SK-N-SH treated with all-trans-retinoic acid at 6 μM for 48 hours (cell line): ENCODE data around the gene ANKRD62.

ENCODE experiments used
- ATAC-seq: fragments of 200-7000 bp; cut with Tn5 transposase; 3 replicates; pipeline ENCODE4 v1.9.1; 2020; ENCODE audit warnings: mild to moderate bottlenecking, moderate library complexity
- ARNTL ChIP-seq: fragments of 450-650 bp; formaldehyde crosslinking; IDR thresholded peaks from 2 replicates; pipeline ENCODE4 v1.5.0; 2020; ENCODE audit warnings: low read depth, mild to moderate bottlenecking, moderate library complexity, borderline replicate concordance
- CREB5 ChIP-seq: fragments of 250-450 bp; sonication (Bioruptor Pico); IDR thresholded peaks from 2 replicates; pipeline ENCODE4 v1.5.1; 2020; ENCODE audit warnings: low read depth, mild to moderate bottlenecking, moderate library complexity
- CSDC2 ChIP-seq: fragments of 250-450 bp; sonication (Bioruptor Pico); IDR thresholded peaks from 2 replicates; pipeline ENCODE4 v1.5.0; 2020; ENCODE audit warnings: mild to moderate bottlenecking, moderate library complexity
- CSRNP3 ChIP-seq: fragments of 250-450 bp; sonication (Bioruptor Pico); IDR thresholded peaks from 2 replicates; pipeline ENCODE4 v1.5.1; 2021; ENCODE audit warnings: mild to moderate bottlenecking, moderate library complexity
- ESRRG ChIP-seq: fragments of 250-450 bp; sonication (Bioruptor Pico); IDR thresholded peaks from 2 replicates; pipeline ENCODE4 v1.6.1; 2021; ENCODE audit warnings: mild to moderate bottlenecking
- GLIS3 ChIP-seq: fragments of 250-450 bp; sonication (Bioruptor Pico); IDR thresholded peaks from 2 replicates; pipeline ENCODE4 v1.5.0; 2020; ENCODE audit warnings: mild to moderate bottlenecking, moderate library complexity
- OSR1 ChIP-seq: fragments of 250-450 bp; sonication (Bioruptor Pico); IDR thresholded peaks from 2 replicates; pipeline ENCODE4 v1.8.0; 2022; ENCODE audit warnings: moderate library complexity, mild to moderate bottlenecking, inconsistent platforms
- PATZ1 ChIP-seq: fragments of 250-450 bp; sonication (Bioruptor Pico); IDR thresholded peaks from 2 replicates; pipeline ENCODE4 v1.8.0; 2020; ENCODE audit warnings: mild to moderate bottlenecking, moderate library complexity, borderline replicate concordance
- POU6F1 ChIP-seq: fragments of 250-450 bp; sonication (Bioruptor Pico); IDR thresholded peaks from 2 replicates; pipeline ENCODE4 v1.8.0; 2021; ENCODE audit warnings: low read depth, mild to moderate bottlenecking, moderate library complexity, borderline replicate concordance
- PPARA ChIP-seq: fragments of 250-450 bp; sonication (Bioruptor Pico); IDR thresholded peaks from 2 replicates; pipeline ENCODE4 v1.5.0; 2020; ENCODE audit warnings: mild to moderate bottlenecking, borderline replicate concordance
- RARB ChIP-seq: fragments of 250-450 bp; sonication (Bioruptor Pico); IDR thresholded peaks from 2 replicates; pipeline ENCODE4 v1.8.0; 2021; ENCODE audit warnings: mild to moderate bottlenecking, moderate library complexity
- SNAI2 ChIP-seq: fragments of 250-450 bp; sonication (Bioruptor Pico); IDR thresholded peaks from 2 replicates; pipeline ENCODE4 v1.5.0; 2020; ENCODE audit warnings: mild to moderate bottlenecking, moderate library complexity
- TCF4 ChIP-seq: fragments of 250-450 bp; sonication (Bioruptor Pico); IDR thresholded peaks from 2 replicates; pipeline ENCODE4 v1.8.0; 2021; ENCODE audit warnings: mild to moderate bottlenecking, moderate library complexity, borderline replicate concordance
- TOX ChIP-seq: fragments of 250-450 bp; sonication (Bioruptor Pico); IDR thresholded peaks from 2 replicates; pipeline ENCODE4 v1.8.0; 2021; ENCODE audit warnings: mild to moderate bottlenecking, moderate library complexity, borderline replicate concordance
- TSHZ2 ChIP-seq: fragments of 250-450 bp; sonication (Bioruptor Pico); IDR thresholded peaks from 2 replicates; pipeline ENCODE4 v1.5.0; 2020; ENCODE audit warnings: mild to moderate bottlenecking, moderate library complexity
- ZC3H10 ChIP-seq: fragments of 250-450 bp; sonication (Bioruptor Pico); IDR thresholded peaks from 2 replicates; pipeline ENCODE4 v1.5.1; 2021; ENCODE audit warnings: mild to moderate bottlenecking, moderate library complexity
- ZFP3 ChIP-seq: fragments of 250-450 bp; sonication (Bioruptor Pico); IDR thresholded peaks from 2 replicates; pipeline ENCODE4 v1.5.0; 2020; ENCODE audit warnings: mild to moderate bottlenecking, moderate library complexity
- ZNF565 ChIP-seq: fragments of 450-650 bp; formaldehyde crosslinking; conservative IDR thresholded peaks from 2 replicates; pipeline ENCODE4 v1.5.0; 2020; ENCODE audit warnings: low read depth, mild to moderate bottlenecking, moderate library complexity
- ZNF70 ChIP-seq: fragments of 450-650 bp; formaldehyde crosslinking; IDR thresholded peaks from 2 replicates; pipeline ENCODE4 v1.5.0; 2020; ENCODE audit warnings: mild to moderate bottlenecking, moderate library complexity
- ZNF8 ChIP-seq: fragments of 450-650 bp; formaldehyde crosslinking; IDR thresholded peaks from 2 replicates; pipeline ENCODE4 v1.5.0; 2020; ENCODE audit warnings: mild to moderate bottlenecking, moderate library complexity

ANKRD62 gene

GRCh38 chr18:12048010-12048826, 45.4 kb upstream of the ANKRD62 start:
- no peak; the same call in 1 of the 3 replicates for ATAC-seq
- TF ChIP-seq TSHZ2 (no peak), ZNF70 (no peak), ARNTL (no peak), PPARA (CRISPR knock-in tag) (no peak), ZFP3 (CRISPR knock-in tag) (no peak), CSDC2 (no peak), ESRRG (CRISPR knock-in tag) (no peak), TOX (CRISPR knock-in tag) (no peak)

GRCh38 chr18:12048827-12049175, 44.8 kb upstream of the ANKRD62 start:
- TF ChIP-seq POU6F1 (no peak), TOX (CRISPR knock-in tag) (no peak), ZNF70 (no peak), ESRRG (CRISPR knock-in tag) (no peak), TSHZ2 (no peak), PPARA (CRISPR knock-in tag) (no peak), CSDC2 (no peak), CREB5 (CRISPR knock-in tag) (no peak), ZNF565 (CRISPR knock-in tag) (no peak), TCF4 (no peak), ZC3H10 (CRISPR knock-in tag) (no peak), GLIS3 (CRISPR knock-in tag) (no peak), PATZ1 (no peak)
- no peak for ATAC-seq

- no peak for ATAC-seq
- TF ChIP-seq TOX (CRISPR knock-in tag) (no peak), ZNF70 (no peak), OSR1 (no peak), RARB (CRISPR knock-in tag) (no peak), SNAI2 (no peak), CREB5 (CRISPR knock-in tag) (no peak), ZNF8 (CRISPR knock-in tag) (no peak), ZC3H10 (CRISPR knock-in tag) (no peak), CSRNP3 (no peak), ESRRG (CRISPR knock-in tag) (no peak), POU6F1 (no peak)
These were observed 43.4 kb upstream of the ANKRD62 start for GRCh38 chr18:12049978-12050811.
